T-helper 17 cell (primary cell): ENCODE measurements around the gene HFE. TPM values are rescaled to one million over a fixed set of nuclear protein-coding genes. Genes with fewer than 3 reads are reported as not detected.
"Not testable (repeated sequence)": the region's sequence is repeated elsewhere in the genome, so short reads cannot be mapped to it uniquely, and the experiment has no call there.

Experiments used
- ATAC-seq: fragments of 150-1000 bp; cut with Tn5 transposase; 2 replicates; pipeline ENCODE4 v1.10.0; 2021; ENCODE audit warnings: mild to moderate bottlenecking, moderate library complexity
- DNase-seq, 3 donors: peaks; one replicate each; pipeline versions ENCODE4 v3.0.0 to v3.0.0-alpha.2; 2020 to 2021
- H3K9me3 ChIP-seq: one replicate; pipeline ENCODE4 v1.7.0; 2013; ENCODE audit warnings: low read length, mild to moderate bottlenecking; ENCODE audit not compliant: control insufficient read depth, poor library complexity, severe bottlenecking
- H3K27ac Mint-ChIP-seq: one replicate; pipeline ENCODE4 v1.8.0; 2022; ENCODE audit warnings: mild to moderate bottlenecking, moderate library complexity, mixed read lengths
- H3K27me3 Mint-ChIP-seq: one replicate; pipeline ENCODE4 v1.8.0; 2022; ENCODE audit warnings: mixed read lengths
- H3K36me3 Mint-ChIP-seq: one replicate; pipeline ENCODE4 v1.8.0; 2022; ENCODE audit warnings: low read depth, mixed read lengths
- H3K4me1 Mint-ChIP-seq: one replicate; pipeline ENCODE4 v1.8.0; 2022; ENCODE audit warnings: mild to moderate bottlenecking, mixed read lengths
- H3K4me3 Mint-ChIP-seq: one replicate; pipeline ENCODE4 v1.8.0; 2022; ENCODE audit warnings: mild to moderate bottlenecking, moderate library complexity, mixed read lengths
- total RNA-seq, 4 donors: library from RNA in 2 of 4; stranded (reverse) in 2 of 4; gene quantifications; one replicate each; pipeline ENCODE4 v1.2.3 and lab custom pipeline; 2022 to 2026

The HFE gene
- total RNA-seq, 2 donors from 2014 or later = 1.2 to 2.4 TPM

- H3K36me3 Mint-ChIP-seq = no peaks in the 10 kb centered on the region
- no peak for DNase-seq
- no peaks in the 10 kb centered on the region for H3K9me3 ChIP-seq
- peaks cover 5% of the 10 kb centered on the region for H3K27me3 Mint-ChIP-seq
- no peak overlapping the region for H3K4me3 Mint-ChIP-seq
- no peak for ATAC-seq
- peaks cover 9% of the 10 kb centered on the region for H3K4me1 Mint-ChIP-seq
- peak overlapping the region; percentile 11 for H3K27ac Mint-ChIP-seq
Observed at GRCh38 chr6:26105842-26106241, 18.6 kb downstream of the HFE start.

- Mint-ChIP-seq H3K27ac (no peak overlapping the region), H3K27me3 (peaks cover 11% of the 10 kb centered on the region), H3K36me3 (no peaks in the 10 kb centered on the region), H3K4me1 (peaks cover 9% of the 10 kb centered on the region), H3K4me3 (no peak overlapping the region)
- ATAC-seq = no peak
- DNase-seq = no peak
- no peaks in the 10 kb centered on the region for H3K9me3 ChIP-seq
Observed at GRCh38 chr6:26107935-26108334, 20.7 kb downstream of the HFE start.

- DNase-seq (no peak), ATAC-seq (no peak)
- Mint-ChIP-seq H3K36me3 (no peaks in the 10 kb centered on the region), H3K27me3 (peaks cover 11% of the 10 kb centered on the region), H3K4me3 (no peak overlapping the region), H3K27ac (no peak overlapping the region), H3K4me1 (no peaks in the 10 kb centered on the region)
- H3K9me3 ChIP-seq = no peaks in the 10 kb centered on the region
Observed at GRCh38 chr6:26109772-26110171, 22.5 kb downstream of the HFE start.

- no peak for ATAC-seq
- H3K27ac Mint-ChIP-seq = no peak overlapping the region
- peaks cover 2% of the 10 kb centered on the region for H3K4me1 Mint-ChIP-seq
- no peak overlapping the region for H3K4me3 Mint-ChIP-seq
- no peaks in the 10 kb centered on the region for H3K9me3 ChIP-seq
- H3K36me3 Mint-ChIP-seq = no peaks in the 10 kb centered on the region
- no peak for DNase-seq
- H3K27me3 Mint-ChIP-seq = peaks cover 11% of the 10 kb centered on the region
Observed at GRCh38 chr6:26113570-26113969, 26.3 kb downstream of the HFE start.

- Mint-ChIP-seq H3K27me3 (peaks cover 6% of the 10 kb centered on the region), H3K36me3 (no peaks in the 10 kb centered on the region), H3K4me1 (peaks cover 2% of the 10 kb centered on the region), H3K4me3 (no peak overlapping the region), H3K27ac (no peak overlapping the region)
- H3K9me3 ChIP-seq = no peaks in the 10 kb centered on the region
- DNase-seq (no peak), ATAC-seq (no peak)
Observed at GRCh38 chr6:26115226-26115625, 28.0 kb downstream of the HFE start.

GRCh38 chr6:26116267-26116666 is 29.0 kb downstream of the HFE start:
- no peak for ATAC-seq
- Mint-ChIP-seq H3K4me1 (peaks cover 2% of the 10 kb centered on the region), H3K27me3 (peaks cover 6% of the 10 kb centered on the region), H3K36me3 (no peaks in the 10 kb centered on the region), H3K4me3 (no peak overlapping the region), H3K27ac (no peak overlapping the region)
- no peaks in the 10 kb centered on the region for H3K9me3 ChIP-seq
- DNase-seq = no peak

GRCh38 chr6:26118999-26119398 is 31.8 kb downstream of the HFE start:
- DNase-seq = no peak
- H3K27ac Mint-ChIP-seq = no peak overlapping the region
- H3K36me3 Mint-ChIP-seq = peaks cover 6% of the 10 kb centered on the region
- peaks cover 6% of the 10 kb centered on the region for H3K27me3 Mint-ChIP-seq
- no peak for ATAC-seq
- H3K9me3 ChIP-seq = no peaks in the 10 kb centered on the region
- no peak overlapping the region for H3K4me3 Mint-ChIP-seq
- peaks cover 18% of the 10 kb centered on the region for H3K4me1 Mint-ChIP-seq

- H3K9me3 ChIP-seq, H3K27me3 Mint-ChIP-seq, H3K27ac Mint-ChIP-seq, ATAC-seq, DNase-seq, H3K4me3 Mint-ChIP-seq: not testable (repeated sequence)
- peaks cover 22% of the 10 kb centered on the region for H3K4me1 Mint-ChIP-seq
- H3K36me3 Mint-ChIP-seq = peaks cover 13% of the 10 kb centered on the region
Observed at GRCh38 chr6:26120115-26120514, 32.9 kb downstream of the HFE start.

GRCh38 chr6:26120807-26121140 is 33.5 kb downstream of the HFE start:
- Mint-ChIP-seq H3K27me3 (peaks cover 10% of the 10 kb centered on the region), H3K27ac (no peak overlapping the region), H3K4me1 (peaks cover 20% of the 10 kb centered on the region), H3K36me3 (peaks cover 13% of the 10 kb centered on the region), H3K4me3 (no peak overlapping the region)
- no peaks in the 10 kb centered on the region for H3K9me3 ChIP-seq
- DNase-seq (no peak), ATAC-seq (no peak)

GRCh38 chr6:26121141-26122004 is 34.1 kb downstream of the HFE start:
- H3K27ac Mint-ChIP-seq = peak overlapping the region; percentile 100
- no peak overlapping the region for H3K4me3 Mint-ChIP-seq
- peaks cover 10% of the 10 kb centered on the region for H3K27me3 Mint-ChIP-seq
- no peak for ATAC-seq
- H3K9me3 ChIP-seq = no peaks in the 10 kb centered on the region
- peaks cover 13% of the 10 kb centered on the region for H3K36me3 Mint-ChIP-seq
- DNase-seq = no peak
- H3K4me1 Mint-ChIP-seq = peaks cover 20% of the 10 kb centered on the region

- peak overlapping the region; percentile 97 for H3K4me3 Mint-ChIP-seq
- H3K9me3 ChIP-seq = no peaks in the 10 kb centered on the region
- H3K27ac Mint-ChIP-seq = peak overlapping the region; percentile 100
- DNase-seq (no peak), ATAC-seq (no peak)
- H3K36me3 Mint-ChIP-seq = peaks cover 16% of the 10 kb centered on the region
- H3K4me1 Mint-ChIP-seq = peaks cover 26% of the 10 kb centered on the region
- H3K27me3 Mint-ChIP-seq = peaks cover 10% of the 10 kb centered on the region
Observed at GRCh38 chr6:26122005-26122388, 34.8 kb downstream of the HFE start.

GRCh38 chr6:26122402-26122792 is 35.2 kb downstream of the HFE start:
- Mint-ChIP-seq H3K27ac (peak overlapping the region; percentile 100), H3K4me3 (peak overlapping the region; percentile 97), H3K4me1 (peaks cover 30% of the 10 kb centered on the region), H3K27me3 (peaks cover 10% of the 10 kb centered on the region), H3K36me3 (peaks cover 16% of the 10 kb centered on the region)
- ATAC-seq (no peak), DNase-seq (no peak)
- no peaks in the 10 kb centered on the region for H3K9me3 ChIP-seq

GRCh38 chr6:26122793-26123674 is 35.8 kb downstream of the HFE start:
- no peaks in the 10 kb centered on the region for H3K9me3 ChIP-seq
- Mint-ChIP-seq H3K36me3 (peaks cover 16% of the 10 kb centered on the region), H3K4me3 (peak overlapping the region; percentile 97), H3K4me1 (peaks cover 30% of the 10 kb centered on the region), H3K27ac (peak overlapping the region; percentile 100), H3K27me3 (peaks cover 10% of the 10 kb centered on the region)
- DNase-seq = peak; percentile 67 to 79 (median 78)
- peak; percentile 68 for ATAC-seq
